ENCODE measurements around the gene ARID5B.

The ARID5B gene

DNA sequence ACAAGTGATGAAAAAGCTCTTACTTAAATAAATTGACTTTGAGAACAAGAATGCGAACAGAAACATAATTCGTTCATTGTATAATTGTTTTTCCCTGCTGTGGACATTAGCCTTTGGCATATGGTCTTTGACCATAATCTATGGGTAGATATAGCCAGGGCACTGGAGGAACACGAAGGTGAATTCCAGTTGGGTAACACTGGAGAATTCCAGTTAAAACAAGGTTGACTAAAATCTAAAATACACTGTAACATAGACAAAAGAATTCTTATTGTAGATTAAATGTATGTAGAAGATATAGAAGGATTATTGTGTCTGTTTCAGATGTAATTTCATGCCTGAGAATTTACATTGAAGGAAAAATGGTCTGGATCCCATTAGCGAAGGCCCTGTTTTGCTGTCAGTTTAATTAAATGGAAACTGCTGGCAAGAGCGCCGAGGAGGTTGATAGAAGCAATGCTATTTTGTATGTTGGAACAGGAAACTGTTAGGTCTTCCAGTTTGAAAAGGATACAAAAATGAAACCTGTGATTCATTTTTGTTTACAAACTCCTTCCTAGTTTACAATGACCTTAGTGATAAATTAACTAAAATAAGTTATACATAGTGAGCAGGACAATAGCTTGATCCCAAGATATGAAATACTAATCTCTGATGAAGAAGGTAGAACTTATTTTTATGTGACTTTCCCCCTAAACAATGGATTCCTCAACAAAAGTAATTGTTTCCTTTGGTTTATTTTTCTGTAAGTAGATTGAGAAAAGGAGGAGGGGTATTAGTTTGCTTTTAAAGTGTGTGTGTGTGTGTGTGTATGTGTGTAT, 68.9 kb downstream of the ARID5B start:
- DNase-seq: no peak
- 0 out of 2 replicates have a peak, but pooled peaks cover 2% of the 10 kb centered on the region for H3K36me3 ChIP-seq (replicated peaks; ENCODE audit: insufficient read depth, low read length)
- no peaks in the 10 kb centered on the region for H3K9me3 ChIP-seq (replicated peaks; ENCODE audit: insufficient read depth, low read length)
- no peaks in the 10 kb centered on the region for H3K9me2 ChIP-seq (replicated peaks; ENCODE audit: insufficient read depth, low read length)
- no peak overlapping the region for H3K9ac ChIP-seq (ENCODE audit: low read length)
- H3K4me1 ChIP-seq (ENCODE audit: low read length): peaks cover 55% of the 10 kb centered on the region
- H3F3A ChIP-seq (ENCODE audit: insufficient read depth, low read length): peaks cover 15% of the 10 kb centered on the region
- H3K4me3 ChIP-seq (ENCODE audit: low read length): no peak overlapping the region
- H3K79me2 ChIP-seq (ENCODE audit: low read length): peaks cover 89% of the 10 kb centered on the region
- no peak for TF ChIP-seq EZH2phosphoT487 (IDR thresholded peaks at IDR 0.05; ENCODE audit: low read length)
- TF ChIP-seq EZH2 (optimal IDR thresholded peaks at IDR 0.05; ENCODE audit: low read depth, low read length): no peak
- TF ChIP-seq CTCF (IDR thresholded peaks at IDR 0.05; ENCODE audit: low read length): no peak
- no peaks in the 10 kb centered on the region for H3K27me3 ChIP-seq (replicated peaks; ENCODE audit: insufficient read depth, low read length)
- no peak overlapping the region for H3K4me2 ChIP-seq (ENCODE audit: low read depth, low read length)
- H3K27ac ChIP-seq (ENCODE audit: low read length): no peak overlapping the region
- no peaks in the 10 kb centered on the region for H4K20me1 ChIP-seq (ENCODE audit: insufficient read depth, low read length)
- no peak overlapping the region for H2AFZ ChIP-seq (ENCODE audit: low read length)

DNA sequence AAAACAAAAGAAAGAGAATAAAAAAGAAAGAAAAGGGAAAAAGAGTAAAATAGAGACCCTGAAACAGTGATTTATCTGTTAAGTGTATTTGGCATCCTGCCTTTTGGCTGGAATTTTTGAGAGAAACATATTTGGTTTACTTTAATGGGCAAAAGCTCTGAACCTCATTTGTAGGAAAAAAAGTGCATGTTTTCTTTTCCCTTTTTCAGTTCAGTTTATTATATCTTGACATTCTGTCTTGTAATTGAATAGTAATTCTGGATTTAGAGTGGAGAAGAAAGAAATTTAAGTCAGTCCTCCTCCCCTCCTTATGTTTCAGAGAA, 69.5 kb downstream of the ARID5B start:
- no peak overlapping the region for H3K4me3 ChIP-seq (ENCODE audit: low read length)
- H3K27ac ChIP-seq (ENCODE audit: low read length): no peak overlapping the region
- H3K9ac ChIP-seq (ENCODE audit: low read length): no peak overlapping the region
- H3K4me2 ChIP-seq (ENCODE audit: low read depth, low read length): no peak overlapping the region
- H3F3A ChIP-seq (ENCODE audit: insufficient read depth, low read length): peaks cover 19% of the 10 kb centered on the region
- peaks cover 90% of the 10 kb centered on the region for H3K79me2 ChIP-seq (ENCODE audit: low read length)
- H3K36me3 ChIP-seq (replicated peaks; ENCODE audit: insufficient read depth, low read length): 0 out of 2 replicates have a peak, but pooled peaks cover 2% of the 10 kb centered on the region
- no peaks in the 10 kb centered on the region for H4K20me1 ChIP-seq (ENCODE audit: insufficient read depth, low read length)
- H3K4me1 ChIP-seq (ENCODE audit: low read length): peaks cover 50% of the 10 kb centered on the region
- DNase-seq: no peak
- no peak overlapping the region for H2AFZ ChIP-seq (ENCODE audit: low read length)
- H3K27me3 ChIP-seq (replicated peaks; ENCODE audit: insufficient read depth, low read length): no peaks in the 10 kb centered on the region
- H3K9me2 ChIP-seq (replicated peaks; ENCODE audit: insufficient read depth, low read length): no peaks in the 10 kb centered on the region
- TF ChIP-seq EZH2 (optimal IDR thresholded peaks at IDR 0.05; ENCODE audit: low read depth, low read length) (no peak), EZH2phosphoT487 (IDR thresholded peaks at IDR 0.05; ENCODE audit: low read length) (no peak), CTCF (IDR thresholded peaks at IDR 0.05; ENCODE audit: low read length) (no peak)
- H3K9me3 ChIP-seq (replicated peaks; ENCODE audit: insufficient read depth, low read length): no peaks in the 10 kb centered on the region

GRCh38 chr10:61973169-61973568, 71.7 kb downstream of the ARID5B start:
- H3F3A ChIP-seq (ENCODE audit: insufficient read depth, low read length): peaks cover 19% of the 10 kb centered on the region
- no peaks in the 10 kb centered on the region for H3K9me2 ChIP-seq (replicated peaks; ENCODE audit: insufficient read depth, low read length)
- H3K4me2 ChIP-seq (ENCODE audit: low read depth, low read length): no peak overlapping the region
- no peaks in the 10 kb centered on the region for H3K27me3 ChIP-seq (replicated peaks; ENCODE audit: insufficient read depth, low read length)
- H3K27ac ChIP-seq (ENCODE audit: low read length): no peak overlapping the region
- H2AFZ ChIP-seq (ENCODE audit: low read length): no peak overlapping the region
- no peaks in the 10 kb centered on the region for H4K20me1 ChIP-seq (ENCODE audit: insufficient read depth, low read length)
- no peaks in the 10 kb centered on the region for H3K36me3 ChIP-seq (replicated peaks; ENCODE audit: insufficient read depth, low read length)
- H3K9ac ChIP-seq (ENCODE audit: low read length): no peak overlapping the region
- TF ChIP-seq CTCF (IDR thresholded peaks at IDR 0.05; ENCODE audit: low read length) (no peak), EZH2 (optimal IDR thresholded peaks at IDR 0.05; ENCODE audit: low read depth, low read length) (no peak), EZH2phosphoT487 (IDR thresholded peaks at IDR 0.05; ENCODE audit: low read length) (no peak)
- no peak overlapping the region for H3K4me3 ChIP-seq (ENCODE audit: low read length)
- no peaks in the 10 kb centered on the region for H3K9me3 ChIP-seq (replicated peaks; ENCODE audit: insufficient read depth, low read length)
- peaks cover 78% of the 10 kb centered on the region for H3K79me2 ChIP-seq (ENCODE audit: low read length)
- no peak for DNase-seq
- peaks cover 48% of the 10 kb centered on the region for H3K4me1 ChIP-seq (ENCODE audit: low read length)
